Keratinocyte (primary cell): ENCODE results near the gene PEDS1. TPM values are rescaled to one million over a fixed set of nuclear protein-coding genes. Genes with fewer than 3 reads are reported as not detected.
A peak's percentile ranks its signal among the peaks of the same experiment; 100 is the strongest.

Experiments
- DNase-seq: peaks from one replicate; pipeline ENCODE4 v3.0.0-alpha.2; 2011; ENCODE audit warnings: low read depth, missing footprints, low spot score
- FAIRE-seq: peaks from 2 replicates; lab custom pipeline; 2011; peaks lifted over from hg19 to GRCh38; lab: Jason Lieb, UNC
- H2AFZ ChIP-seq: 2 replicates; pipeline ENCODE4 v1.6.0; 2012; ENCODE audit warnings: low read length, control low read depth, inconsistent platforms; ENCODE audit not compliant: control insufficient read depth
- H3K27ac ChIP-seq: 2 replicates; pipeline ENCODE4 v1.5.1; 2011; ENCODE audit warnings: low read length; ENCODE audit not compliant: control insufficient read depth, insufficient read depth
- H3K27me3 ChIP-seq: 3 replicates; pipeline ENCODE4 v1.6.0; 2011; ENCODE audit warnings: low read length; ENCODE audit not compliant: control insufficient read depth, insufficient read depth; ENCODE audit errors: extremely low read depth
- H3K36me3 ChIP-seq, 2 experiments: 2 replicates in 1 of 2; 3 replicates in 1 of 2; pipeline ENCODE4 v1.5.1; 2011; ENCODE audit warnings: low read length in 2 of 2, mild to moderate bottlenecking in 1 of 2; ENCODE audit not compliant: control insufficient read depth in 2 of 2, insufficient read depth in 2 of 2; ENCODE audit errors: extremely low read depth in 1 of 2
- H3K4me1 ChIP-seq: 3 replicates; pipeline ENCODE4 v1.5.1; 2011; ENCODE audit warnings: low read length; ENCODE audit not compliant: control insufficient read depth, insufficient read depth; ENCODE audit errors: extremely low read depth
- H3K4me2 ChIP-seq: 3 replicates; pipeline ENCODE4 v1.6.0; 2011; ENCODE audit warnings: low read depth, low read length; ENCODE audit not compliant: control insufficient read depth, insufficient read depth; ENCODE audit errors: extremely low read depth
- H3K4me3 ChIP-seq, 3 experiments: fragments of 200-600 bp in 1 of 3; sonication (generic) in 1 of 3; 2 replicates in 2 of 3; 3 replicates in 1 of 3; pipeline ENCODE4 v1.5.1; 2011 to 2016; ENCODE audit warnings: low read length in 3 of 3, mild to moderate bottlenecking in 3 of 3, control low read depth in 2 of 3, inconsistent platforms in 1 of 3, low read depth in 1 of 3, mixed read lengths in 1 of 3, mixed run types in 1 of 3, moderate library complexity in 1 of 3; ENCODE audit not compliant: control insufficient read depth in 2 of 3, insufficient read depth in 2 of 3; ENCODE audit errors: extremely low read depth in 1 of 3
- H3K79me2 ChIP-seq: 2 replicates; pipeline ENCODE4 v1.6.0; 2012; ENCODE audit warnings: low read length; ENCODE audit not compliant: control insufficient read depth, insufficient read depth
- H3K9ac ChIP-seq: 3 replicates; pipeline ENCODE4 v1.6.0; 2011; ENCODE audit warnings: low read length; ENCODE audit not compliant: control insufficient read depth, insufficient read depth; ENCODE audit errors: extremely low read depth
- H3K9me1 ChIP-seq: 3 replicates; pipeline ENCODE4 v1.6.0; 2011; ENCODE audit warnings: low read length; ENCODE audit not compliant: control insufficient read depth, insufficient read depth; ENCODE audit errors: extremely low read depth
- H3K9me3 ChIP-seq: 2 replicates; pipeline ENCODE4 v1.5.1; 2012; ENCODE audit warnings: low read depth, low read length; ENCODE audit not compliant: control insufficient read depth
- H4K20me1 ChIP-seq: 3 replicates; pipeline ENCODE4 v1.6.0; 2011; ENCODE audit warnings: low read length; ENCODE audit not compliant: control insufficient read depth, insufficient read depth; ENCODE audit errors: extremely low read depth
- EZH2 ChIP-seq: IDR thresholded peaks from one replicate; pipeline ENCODE4 v1.6.1; 2012; ENCODE audit warnings: inconsistent platforms, mild to moderate bottlenecking, low read length, moderate library complexity
- dilution Hi-C: fragments of 300-500 bp; cut with MboI; formaldehyde crosslinking; loops from one replicate; pipeline ENCODE4 v1.7.0; 2020; ENCODE audit warnings: low sequenced_read_pairs; ENCODE audit not compliant: extremely low pct_ligation_motif_present
- polyA plus RNA-seq, 5 experiments: library from polyadenylated mRNA; depleted of rRNA in 3 of 5; stranded (reverse) in 3 of 5; stranded (forward) in 1 of 5; unstranded in 1 of 5; fragments of >200 nt; gene quantifications; 1 replicate in 1 of 5; 2 replicates in 3 of 5; 3 replicates in 1 of 5; pipeline versions ENCODE4 v1.2.1 to v1.2.3, GENCODE V29; 2011 to 2012; ENCODE audit warnings: missing spikeins in 2 of 5, low read depth in 1 of 5, low replicate concordance in 1 of 5
- TF ChIP-seq, protein P1 (sequence below), 3 experiments: IDR thresholded peaks in 1 of 3; conservative IDR thresholded peaks in 1 of 3; optimal IDR thresholded peaks in 1 of 3; 2 replicates in 2 of 3; 3 replicates in 1 of 3; pipeline versions ENCODE3 to v1.5.1; 2011; ENCODE audit warnings: low read length in 3 of 3, mild to moderate bottlenecking in 3 of 3, moderate library complexity in 2 of 3, control low read depth in 1 of 3, inconsistent platforms in 1 of 3; ENCODE audit not compliant: insufficient read depth in 2 of 3; ENCODE audit errors: extremely low read depth in 1 of 3

PEDS1 gene
- polyA plus RNA-seq, 1 donor (not counting 4 experiments of a cell fraction or from before 2014, with no cell fraction given), result 48.7 TPM

DNA sequence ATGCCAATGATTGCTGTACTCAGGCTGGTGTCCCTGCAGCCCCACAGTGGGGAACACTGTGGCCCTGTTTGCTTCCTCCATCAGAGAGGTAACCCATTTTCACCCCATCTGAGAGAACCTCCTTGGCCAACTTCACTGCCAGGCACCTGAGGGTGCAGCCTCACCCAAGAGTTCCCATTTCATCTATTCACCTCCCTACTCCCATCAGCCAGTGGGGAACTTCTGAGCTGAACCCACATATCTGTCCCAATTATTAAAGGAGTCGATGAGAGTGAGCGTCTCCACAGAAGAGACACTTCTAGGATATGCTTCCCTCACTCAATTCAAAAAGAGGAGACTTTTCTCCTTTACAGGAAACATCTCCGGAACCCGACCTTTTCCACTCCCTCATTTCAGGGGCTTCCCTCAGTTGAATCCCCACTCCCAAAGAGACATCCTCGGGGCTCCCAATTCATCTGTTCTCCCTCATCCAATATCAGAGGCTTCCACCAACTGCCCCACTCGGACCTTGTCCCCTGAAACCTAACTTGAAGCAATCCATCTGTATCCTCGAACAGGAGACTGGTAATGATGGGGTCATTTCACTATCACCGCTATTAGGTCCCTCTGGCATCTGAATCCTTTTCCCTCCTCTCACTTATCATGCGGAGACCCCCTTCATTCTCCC, 41.6 kb downstream of the PEDS1 start:
- dilution Hi-C loops, result no loop called here
- no peaks in the 10 kb centered on the region for H3K27me3 ChIP-seq
- TF ChIP-seq, protein P1, sequence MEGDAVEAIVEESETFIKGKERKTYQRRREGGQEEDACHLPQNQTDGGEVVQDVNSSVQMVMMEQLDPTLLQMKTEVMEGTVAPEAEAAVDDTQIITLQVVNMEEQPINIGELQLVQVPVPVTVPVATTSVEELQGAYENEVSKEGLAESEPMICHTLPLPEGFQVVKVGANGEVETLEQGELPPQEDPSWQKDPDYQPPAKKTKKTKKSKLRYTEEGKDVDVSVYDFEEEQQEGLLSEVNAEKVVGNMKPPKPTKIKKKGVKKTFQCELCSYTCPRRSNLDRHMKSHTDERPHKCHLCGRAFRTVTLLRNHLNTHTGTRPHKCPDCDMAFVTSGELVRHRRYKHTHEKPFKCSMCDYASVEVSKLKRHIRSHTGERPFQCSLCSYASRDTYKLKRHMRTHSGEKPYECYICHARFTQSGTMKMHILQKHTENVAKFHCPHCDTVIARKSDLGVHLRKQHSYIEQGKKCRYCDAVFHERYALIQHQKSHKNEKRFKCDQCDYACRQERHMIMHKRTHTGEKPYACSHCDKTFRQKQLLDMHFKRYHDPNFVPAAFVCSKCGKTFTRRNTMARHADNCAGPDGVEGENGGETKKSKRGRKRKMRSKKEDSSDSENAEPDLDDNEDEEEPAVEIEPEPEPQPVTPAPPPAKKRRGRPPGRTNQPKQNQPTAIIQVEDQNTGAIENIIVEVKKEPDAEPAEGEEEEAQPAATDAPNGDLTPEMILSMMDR (optimal IDR thresholded peaks at IDR 0.05 in 1 of 3, IDR thresholded peaks at IDR 0.05 in 1 of 3, conservative IDR thresholded peaks at IDR 0.05 in 1 of 3; ENCODE audit: extremely low read depth in 1 of 3, insufficient read depth in 2 of 3, low read length in 3 of 3), result no peak
- TF ChIP-seq EZH2, result no peak
- peak overlapping the region; percentile 100 for H3K4me2 ChIP-seq
- peak overlapping the region; percentile 87 for H3K27ac ChIP-seq
- peaks cover 7% of the 10 kb centered on the region for H3K9me1 ChIP-seq
- peak overlapping the region; percentile 95 for H3K9ac ChIP-seq
- H3K4me3 ChIP-seq, result peak overlapping the region; percentile 84 to 85 (median 85)
- no peaks in the 10 kb centered on the region for H3K9me3 ChIP-seq
- H3K36me3 ChIP-seq, result peaks cover 9 to 21% of the 10 kb centered on the region in 2 experiments
- H3K4me1 ChIP-seq, result peaks cover 45% of the 10 kb centered on the region
- H4K20me1 ChIP-seq, result peaks cover 40% of the 10 kb centered on the region
- no peak for FAIRE-seq
- no peak overlapping the region for H2AFZ ChIP-seq
- peaks cover 67% of the 10 kb centered on the region for H3K79me2 ChIP-seq
- no peak for DNase-seq

DNA sequence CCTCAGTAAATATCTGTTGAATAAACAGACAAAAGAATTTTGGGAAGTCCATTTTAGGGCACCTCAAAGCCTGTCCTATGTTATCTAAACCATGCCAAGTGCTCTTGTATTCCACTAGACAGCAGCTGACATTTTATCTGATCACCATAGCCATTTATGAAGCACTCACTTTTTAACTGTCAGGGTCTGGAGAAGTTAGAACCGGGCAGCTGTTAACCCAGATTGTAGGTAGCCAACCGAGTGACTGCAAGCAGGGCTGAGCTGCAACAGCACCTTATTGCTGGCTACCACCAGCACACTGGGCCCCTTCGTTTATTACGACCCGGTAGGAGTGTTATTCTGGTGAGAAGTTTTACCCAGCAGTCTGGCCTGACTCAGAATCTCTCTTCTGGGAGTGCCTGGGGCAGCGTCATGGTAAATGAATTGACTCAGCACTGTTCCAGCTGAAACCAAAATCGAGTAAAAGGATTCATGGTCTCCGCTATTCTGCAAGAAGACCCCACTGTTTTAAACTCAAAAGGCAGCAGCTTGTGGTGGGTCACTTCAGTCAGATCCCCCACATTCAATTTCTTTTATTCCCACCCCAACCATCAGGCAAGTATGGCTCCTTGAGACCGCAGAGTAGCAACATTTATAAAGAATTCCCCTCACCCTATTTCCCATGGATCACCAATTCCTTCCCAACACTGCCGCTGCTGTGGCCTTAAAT, 42.2 kb downstream of the PEDS1 start:
- FAIRE-seq (no peak), DNase-seq (no peak)
- Histone ChIP-seq H3K9ac (peak overlapping the region; percentile 95), H2AFZ (no peak overlapping the region), H4K20me1 (peaks cover 40% of the 10 kb centered on the region), H3K27me3 (no peaks in the 10 kb centered on the region), H3K36me3 (peaks cover 10 to 22% of the 10 kb centered on the region in 2 experiments), H3K27ac (peak overlapping the region; percentile 87), H3K4me1 (peaks cover 42% of the 10 kb centered on the region), H3K79me2 (peaks cover 74% of the 10 kb centered on the region), H3K4me2 (peak overlapping the region; percentile 100), H3K4me3 (peak overlapping the region; percentile 84 to 85 (median 85)), H3K9me3 (no peaks in the 10 kb centered on the region), H3K9me1 (peaks cover 7% of the 10 kb centered on the region)
- TF ChIP-seq, protein P1 (optimal IDR thresholded peaks at IDR 0.05 in 1 of 3, IDR thresholded peaks at IDR 0.05 in 1 of 3, conservative IDR thresholded peaks at IDR 0.05 in 1 of 3; ENCODE audit: extremely low read depth in 1 of 3, insufficient read depth in 2 of 3, low read length in 3 of 3), result no peak
- no peak for TF ChIP-seq EZH2
- dilution Hi-C loops, result no loop called here
